Cerebellar nuclear complex (tissue), 1 donor: Measurements from ENCODE around the gene VPREB3.
A peak's percentile ranks its signal among the peaks of the same experiment; 100 is the strongest.

ENCODE experiments used
- DNase-seq, 2 experiments: peaks; one replicate each; lab custom pipeline; 2025; lab: John Stamatoyannopoulos, UW

Gene VPREB3, protein sequence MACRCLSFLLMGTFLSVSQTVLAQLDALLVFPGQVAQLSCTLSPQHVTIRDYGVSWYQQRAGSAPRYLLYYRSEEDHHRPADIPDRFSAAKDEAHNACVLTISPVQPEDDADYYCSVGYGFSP

DNA sequence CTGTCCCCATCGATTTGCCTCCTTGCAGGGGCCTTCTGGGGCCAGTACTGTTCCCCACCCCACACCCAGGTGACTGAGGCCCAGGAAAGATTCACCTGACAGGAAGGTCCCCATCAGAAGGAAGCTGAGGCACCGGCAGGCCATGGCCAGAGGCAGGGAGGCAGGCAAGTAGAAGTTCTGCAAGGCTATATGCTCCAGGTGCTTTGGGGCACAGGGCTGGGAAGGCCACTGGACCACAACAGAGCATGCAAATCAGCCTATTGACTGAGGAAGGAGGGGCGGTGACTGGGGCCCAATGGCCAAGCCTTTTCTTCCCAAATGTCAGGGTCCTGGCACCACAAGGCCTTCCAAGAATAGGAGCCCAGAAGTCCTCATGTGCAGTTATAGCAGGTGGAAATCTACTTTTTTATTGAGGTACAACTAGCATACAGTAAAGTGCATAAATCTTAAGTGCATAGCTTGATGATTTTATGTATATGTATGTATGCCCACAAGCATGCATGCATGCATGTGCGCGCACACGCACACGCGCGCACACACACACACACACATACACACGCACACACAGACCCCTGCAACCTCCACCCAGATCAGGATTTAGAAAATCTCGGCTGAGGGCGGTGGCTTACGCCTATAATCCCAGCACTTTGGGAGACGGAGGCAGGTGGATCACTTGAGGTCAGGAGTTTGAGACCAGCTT, at the start of gene VPREB3:
Gene VPREB3, minus strand, starts transcription at position 206 of the 700 bp plus-strand sequence. Its CDS starts 62 bp downstream, at position 144.
- DNase-seq = no peak

DNA sequence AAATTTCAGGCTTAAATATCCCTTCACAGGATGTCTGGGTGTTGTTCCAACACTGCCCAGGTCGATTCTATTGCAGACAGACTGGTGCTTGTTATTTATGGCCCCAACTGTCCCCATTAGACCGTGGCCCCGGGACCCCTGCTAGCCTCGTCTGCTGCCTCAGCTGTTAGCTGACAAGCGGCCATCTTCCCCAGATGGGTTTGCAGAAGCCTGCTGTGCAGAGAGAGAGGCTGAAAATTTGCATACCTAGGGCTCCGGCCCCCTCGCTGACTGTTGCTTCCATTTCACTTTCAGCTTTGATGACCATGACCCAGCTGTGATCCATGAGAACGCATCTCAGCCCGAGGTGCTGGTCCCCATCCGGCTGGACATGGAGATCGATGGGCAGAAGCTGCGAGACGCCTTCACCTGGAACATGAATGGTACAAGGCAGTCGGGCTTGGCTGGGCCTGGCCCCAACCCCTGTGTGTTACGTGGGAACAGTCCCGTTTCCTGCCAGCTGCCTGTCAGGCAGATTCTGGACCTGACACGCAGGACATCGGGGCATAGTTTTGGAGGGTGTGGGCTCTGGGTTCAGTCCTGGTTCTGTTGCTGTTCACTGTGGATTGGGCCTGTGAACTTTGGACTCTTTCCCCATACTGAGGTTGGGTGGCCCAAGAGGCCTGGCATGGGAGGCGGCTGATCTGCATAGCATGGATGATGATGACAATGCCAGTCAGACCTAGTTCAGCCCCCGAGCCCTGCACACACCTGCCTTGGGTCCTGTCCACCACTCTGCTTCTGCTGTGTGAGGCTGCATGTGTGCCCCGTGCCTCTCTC, 49.0 kb upstream of the VPREB3 start:
- DNase-seq = peak; percentile 95 to 97

DNA sequence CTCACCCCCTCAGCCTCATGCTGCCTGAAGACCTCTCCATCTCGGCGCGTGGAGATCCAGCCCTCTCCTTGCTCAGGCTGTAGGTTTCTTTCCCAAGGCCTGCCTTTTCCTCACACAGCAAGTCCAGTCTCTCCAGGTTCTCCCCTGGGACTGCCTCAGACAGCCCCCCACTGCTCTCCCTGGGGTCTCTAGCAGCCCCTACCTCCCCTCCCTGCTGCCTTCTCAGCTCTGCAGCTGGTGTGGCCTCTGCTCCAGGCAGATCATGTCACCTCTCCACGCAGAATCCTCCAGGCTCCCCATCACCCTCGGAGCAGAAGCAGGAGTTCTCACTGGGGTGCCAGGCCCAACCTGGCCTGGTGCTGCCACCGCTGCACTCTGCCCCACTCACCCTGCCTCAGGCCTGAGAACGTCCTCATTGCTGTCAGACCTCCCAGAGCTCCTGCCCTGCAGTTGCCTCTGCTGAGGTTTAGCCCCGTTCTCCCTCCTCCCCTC, 47.7 kb upstream of the VPREB3 start:
- DNase-seq = no peak

DNA sequence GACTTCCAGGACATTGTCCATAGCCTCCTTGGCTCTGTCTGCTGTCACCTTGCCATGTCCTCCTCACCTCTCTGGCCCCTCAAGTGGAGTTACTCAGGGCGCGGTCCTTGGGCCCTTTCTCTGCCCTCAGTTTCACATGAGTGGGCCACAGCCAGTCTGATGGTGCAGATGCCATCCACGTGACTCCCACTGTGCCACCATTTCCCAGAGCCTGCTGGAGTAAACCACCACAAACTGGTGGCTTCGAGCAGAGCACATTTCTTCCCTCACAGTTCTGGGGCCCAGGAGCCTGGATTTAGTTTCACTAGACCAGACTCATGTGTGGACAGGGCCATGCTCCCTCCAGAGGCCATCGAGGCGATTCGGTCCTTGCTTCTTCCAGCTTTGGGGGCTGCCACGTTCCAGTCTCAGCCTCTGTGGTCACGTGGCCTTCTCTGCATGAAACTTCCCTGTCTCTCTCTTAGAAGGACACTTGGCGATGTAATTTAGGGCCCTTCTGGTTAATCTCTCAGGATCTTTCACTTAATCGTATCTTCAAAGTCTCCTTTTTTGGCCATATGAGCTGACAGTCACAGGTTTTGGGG, 47.1 kb upstream of the VPREB3 start:
- DNase-seq = no peak

DNA sequence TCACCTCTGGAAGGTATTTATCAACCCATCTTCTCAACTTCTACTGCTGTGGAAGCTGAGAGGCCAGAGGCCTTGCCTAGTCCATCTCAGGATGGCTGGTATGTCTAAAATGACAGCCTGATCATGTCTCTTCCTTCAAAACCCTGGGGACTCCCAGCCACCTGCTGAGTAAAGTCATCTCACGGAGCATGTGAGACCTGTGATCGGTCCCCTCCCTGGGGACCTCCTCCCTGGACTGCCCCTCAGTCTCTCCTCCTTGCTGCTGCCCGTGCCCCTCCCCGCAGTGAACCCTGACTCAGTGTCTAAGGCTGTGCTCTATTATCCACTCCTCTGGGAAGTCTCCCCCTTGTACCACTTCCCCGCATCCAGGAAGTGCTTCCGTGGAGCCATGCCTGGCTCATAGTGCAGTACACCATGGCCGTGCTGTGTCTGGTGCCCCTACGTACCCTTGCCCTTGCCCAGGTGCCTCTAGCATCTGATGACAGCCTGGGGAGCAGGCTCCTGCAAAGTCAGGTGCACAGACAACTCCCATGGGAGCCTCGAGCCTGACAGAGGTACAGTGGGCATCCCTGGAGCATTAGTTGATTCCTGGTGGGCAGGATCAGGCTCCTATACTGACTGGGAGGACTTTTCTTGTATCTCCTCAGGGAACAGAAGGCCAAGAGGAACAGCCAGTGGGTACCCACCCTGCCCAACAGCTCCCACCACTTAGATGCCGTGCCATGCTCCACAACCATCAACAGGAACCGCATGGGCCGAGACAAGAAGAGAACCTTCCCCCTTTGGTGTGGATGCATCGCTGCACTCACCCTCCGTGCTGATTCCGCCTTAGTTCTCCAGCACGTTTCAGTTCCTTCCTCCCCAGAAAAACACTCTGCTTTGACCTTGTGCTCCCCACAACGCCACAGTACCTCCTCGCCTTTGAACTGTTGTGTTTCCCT, 46.3 kb upstream of the VPREB3 start:
- DNase-seq = no peak

DNA sequence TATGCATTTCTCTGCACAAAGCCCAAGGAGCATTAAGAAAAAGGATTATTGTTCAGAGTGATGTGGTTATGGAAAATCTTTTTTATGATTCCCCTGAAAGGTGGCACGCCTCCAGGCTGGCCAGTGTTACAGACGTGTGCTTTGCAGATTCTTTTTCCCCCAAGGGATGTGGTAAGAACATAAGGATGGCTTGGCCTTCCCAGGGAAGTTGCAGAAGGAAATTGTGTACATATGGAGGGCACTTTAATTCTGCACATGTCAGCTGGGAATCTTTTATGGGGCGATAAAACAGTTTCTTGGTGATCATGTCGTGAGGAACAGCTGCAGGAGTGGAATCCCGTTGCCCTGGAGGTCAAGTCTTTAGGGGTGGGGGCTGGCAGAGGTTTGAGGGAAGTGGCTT, 42.2 kb upstream of the VPREB3 start:
- DNase-seq = no peak

DNA sequence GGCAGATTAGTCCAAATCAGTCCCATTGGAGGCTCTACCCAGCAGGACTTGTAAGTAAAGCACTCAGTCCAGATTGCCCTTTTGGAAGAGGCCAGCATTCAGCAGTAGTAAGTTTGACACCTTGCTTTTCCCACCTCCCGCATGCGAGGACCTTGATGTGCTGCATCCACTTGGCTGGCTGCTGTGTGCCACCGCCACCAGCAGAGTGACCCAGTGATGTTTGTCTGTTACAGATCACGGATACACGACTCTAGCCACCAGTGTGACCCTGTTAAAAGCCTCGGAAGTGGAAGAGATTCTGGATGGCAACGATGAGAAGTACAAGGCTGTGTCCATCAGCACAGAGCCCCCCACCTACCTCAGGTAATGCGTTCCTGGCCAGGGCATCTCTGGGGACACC, 39.1 kb upstream of the VPREB3 start:
- DNase-seq = no peak

DNA sequence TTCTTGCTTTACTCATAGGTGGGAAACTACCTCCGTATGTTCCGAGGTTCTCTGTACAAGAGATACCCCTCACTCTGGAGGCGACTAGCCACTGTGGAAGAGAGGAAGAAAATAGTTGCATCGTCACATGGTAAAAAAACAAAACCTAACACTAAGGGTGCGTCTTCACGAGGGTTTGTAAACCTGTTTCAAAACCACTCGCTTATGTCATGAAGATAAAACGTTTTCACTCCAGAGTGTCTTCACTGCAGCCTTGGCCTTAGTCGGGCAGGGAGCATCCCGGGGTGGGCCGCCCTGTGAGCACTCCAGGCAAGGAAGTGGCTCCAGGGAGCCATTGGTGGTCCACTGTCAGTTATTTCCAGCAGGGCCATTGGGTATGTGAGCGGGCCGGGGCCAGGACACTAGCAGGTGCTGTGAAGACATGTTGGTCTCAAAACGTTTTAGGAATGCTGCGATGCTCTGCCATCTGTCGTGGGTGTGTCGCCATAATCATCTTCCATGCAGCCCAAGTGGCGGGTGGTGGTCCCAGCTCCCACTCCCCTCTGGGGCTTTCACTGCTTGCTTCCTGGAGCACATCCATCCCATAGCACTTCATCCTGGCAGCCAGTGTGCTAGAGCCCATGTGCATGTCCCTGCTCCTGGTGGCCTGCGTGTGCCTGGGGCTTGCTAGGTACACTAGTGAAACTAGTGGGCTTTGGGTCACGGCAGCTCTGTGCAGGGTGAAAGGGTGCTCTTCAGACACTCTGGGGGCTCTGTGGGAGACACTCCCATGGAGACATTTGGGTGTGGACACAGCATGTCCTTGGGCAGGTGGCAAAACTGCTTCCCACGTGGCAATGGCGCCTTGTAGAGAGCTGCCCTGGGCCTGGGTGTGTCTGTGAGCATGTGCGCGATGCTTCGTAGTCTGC, 37.8 kb upstream of the VPREB3 start:
- no peak for DNase-seq

DNA sequence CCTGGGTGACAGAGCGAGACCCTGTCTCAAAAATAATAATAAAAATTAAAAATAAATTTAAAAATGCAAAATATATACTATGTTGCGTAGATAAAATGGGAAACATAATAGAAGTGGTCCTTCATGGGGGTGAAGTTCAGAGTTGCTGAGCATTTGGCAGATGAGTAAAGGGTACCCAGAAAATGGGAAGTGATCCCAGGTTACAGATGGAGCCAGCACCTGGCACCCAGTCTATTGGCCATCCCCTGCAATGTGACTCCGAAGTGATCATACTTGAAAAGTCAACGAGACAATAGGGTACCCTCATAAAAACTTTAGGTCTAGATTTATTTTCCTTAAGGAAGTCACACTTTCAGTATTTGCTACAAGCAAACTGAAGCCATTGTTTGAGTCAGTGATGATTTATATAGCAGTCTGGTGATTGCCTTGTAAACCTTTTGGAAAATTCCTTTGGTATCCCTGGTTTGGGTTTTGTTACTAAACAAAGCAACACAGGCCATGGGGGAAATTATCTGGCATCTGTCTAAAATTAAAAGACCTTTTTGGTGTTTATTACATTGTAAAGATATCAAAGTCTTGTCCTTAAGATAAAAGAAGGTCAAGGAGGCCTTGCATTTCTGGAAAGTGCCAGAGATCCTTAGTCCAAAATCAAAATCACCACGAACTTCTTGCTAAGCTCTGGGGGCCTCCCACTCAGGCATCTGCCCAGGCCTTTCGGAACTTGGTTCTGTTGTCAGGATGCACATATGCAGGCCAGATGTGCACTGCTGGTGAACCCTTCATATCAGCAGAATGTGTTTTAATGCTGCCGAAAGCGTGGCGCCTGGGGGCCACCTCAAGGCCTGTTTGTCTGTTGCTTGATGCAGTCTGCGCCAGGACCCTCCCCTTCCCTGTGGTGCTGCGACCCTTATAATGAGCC, 36.9 kb upstream of the VPREB3 start:
- peak in 1 of 2 experiments; percentile 8 for DNase-seq

DNA sequence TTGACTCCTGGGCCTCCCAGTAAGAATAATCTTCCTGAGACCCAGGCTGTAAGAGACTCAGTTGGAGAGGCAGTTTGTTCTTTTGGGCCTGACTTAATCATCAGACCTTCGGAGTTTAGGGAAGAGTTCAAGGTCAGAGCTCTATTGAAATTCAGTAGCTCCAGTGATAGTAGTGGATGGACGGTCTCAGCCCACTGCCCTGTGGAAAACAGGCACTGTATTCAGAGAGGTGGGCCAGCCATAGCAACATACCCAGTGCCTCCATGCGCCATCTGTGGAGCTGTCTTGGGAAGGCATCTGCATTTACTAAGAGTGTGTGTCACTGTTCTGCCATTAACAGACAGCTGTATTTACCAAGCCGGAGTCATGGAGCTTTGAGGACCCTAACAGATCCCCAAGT, 35.4 kb upstream of the VPREB3 start:
- no peak for DNase-seq

DNA sequence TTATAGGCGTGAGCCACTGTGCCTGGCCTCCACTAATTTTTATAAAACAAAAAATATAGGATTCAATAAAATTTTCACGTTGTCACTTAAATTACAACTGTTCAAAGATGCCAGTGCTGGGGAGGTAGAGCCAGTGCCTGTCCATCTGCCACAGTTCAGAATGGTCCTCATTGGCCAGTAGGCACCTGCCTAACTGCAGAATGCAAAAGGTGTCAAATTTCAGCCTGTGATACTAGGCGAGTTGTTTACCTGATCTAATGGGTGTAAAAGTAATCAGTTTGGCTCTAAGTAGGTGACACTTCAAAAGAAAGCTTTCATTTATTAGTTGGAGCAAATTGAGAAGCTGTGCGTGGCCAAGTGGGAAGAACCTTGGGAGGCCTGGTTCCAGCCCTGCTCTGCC, 34.9 kb upstream of the VPREB3 start:
- DNase-seq = no peak

DNA sequence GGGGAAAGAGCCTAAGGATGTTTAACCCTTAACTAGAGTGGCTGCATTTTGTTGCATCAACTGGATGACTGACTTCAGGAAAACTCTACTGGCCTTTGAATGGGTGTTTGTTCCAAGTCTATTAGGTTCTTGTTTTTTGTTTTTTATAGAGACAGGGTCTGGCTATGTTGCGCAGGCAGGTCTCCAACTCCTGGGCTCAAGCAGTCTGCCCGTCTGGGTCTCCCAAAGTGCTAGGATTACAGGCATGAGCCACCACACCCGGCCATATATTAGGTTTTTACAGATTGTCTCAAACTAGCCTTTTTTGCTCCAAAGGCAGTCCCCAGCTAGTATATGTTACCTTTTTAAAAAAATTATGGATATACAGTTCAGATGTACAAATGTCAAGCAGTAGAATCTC, 33.7 kb upstream of the VPREB3 start:
- no peak for DNase-seq

DNA sequence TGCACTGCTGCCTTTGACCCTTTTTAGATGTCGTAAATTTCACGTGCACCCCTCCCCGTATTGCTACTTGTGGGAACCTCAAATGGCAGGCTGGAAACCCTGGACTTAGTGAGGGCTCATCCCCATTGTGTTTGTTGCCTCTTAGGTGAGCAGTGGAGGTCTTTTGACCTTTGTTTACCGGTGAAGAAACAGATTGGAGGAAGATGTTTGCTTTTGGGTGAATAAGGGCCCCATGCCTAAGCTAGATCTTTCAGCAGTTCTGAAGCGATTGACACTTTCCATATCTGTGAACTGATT, 33.3 kb upstream of the VPREB3 start:
- DNase-seq = no peak

DNA sequence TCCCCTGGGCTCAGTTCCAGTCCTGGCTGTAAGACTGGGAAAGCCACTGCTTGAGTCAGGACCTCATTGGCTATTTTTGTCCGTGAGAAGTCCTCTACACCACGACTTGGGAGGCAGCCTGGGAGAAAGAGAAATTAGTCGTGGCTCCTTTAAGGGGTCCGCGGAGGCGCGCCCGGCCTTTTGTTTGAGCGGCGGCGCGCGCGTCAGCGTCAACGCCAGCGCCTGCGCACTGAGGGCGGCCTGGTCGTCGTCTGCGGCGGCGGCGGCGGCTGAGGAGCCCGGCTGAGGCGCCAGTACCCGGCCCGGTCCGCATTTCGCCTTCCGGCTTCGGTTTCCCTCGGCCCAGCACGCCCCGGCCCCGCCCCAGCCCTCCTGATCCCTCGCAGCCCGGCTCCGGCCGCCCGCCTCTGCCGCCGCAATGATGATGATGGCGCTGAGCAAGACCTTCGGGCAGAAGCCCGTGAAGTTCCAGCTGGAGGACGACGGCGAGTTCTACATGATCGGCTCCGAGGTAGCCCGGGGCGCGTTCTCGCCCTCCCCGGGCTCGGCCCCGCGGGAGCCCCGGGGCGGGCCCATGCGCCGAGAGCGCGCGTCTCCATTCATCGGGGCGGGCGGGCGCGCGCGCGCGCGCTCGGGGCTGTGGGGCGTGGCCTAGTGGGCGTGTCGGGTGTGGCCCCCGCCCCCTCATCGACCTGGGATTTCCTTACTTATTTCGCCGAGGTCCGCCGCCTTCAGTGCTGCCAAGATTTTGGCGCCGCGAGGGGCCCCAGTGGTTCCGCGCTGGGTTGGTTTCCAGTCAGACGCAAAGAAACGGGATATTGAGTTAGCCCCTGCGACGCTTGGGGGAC, 32.8 kb upstream of the VPREB3 start, which contains the start of gene SMARCB1:
Gene SMARCB1, plus strand, starts transcription at position 215 of the 848 bp plus-strand sequence. Its CDS starts 204 bp downstream, at position 419.
- DNase-seq = peak in 1 of 2 experiments; percentile 57

DNA sequence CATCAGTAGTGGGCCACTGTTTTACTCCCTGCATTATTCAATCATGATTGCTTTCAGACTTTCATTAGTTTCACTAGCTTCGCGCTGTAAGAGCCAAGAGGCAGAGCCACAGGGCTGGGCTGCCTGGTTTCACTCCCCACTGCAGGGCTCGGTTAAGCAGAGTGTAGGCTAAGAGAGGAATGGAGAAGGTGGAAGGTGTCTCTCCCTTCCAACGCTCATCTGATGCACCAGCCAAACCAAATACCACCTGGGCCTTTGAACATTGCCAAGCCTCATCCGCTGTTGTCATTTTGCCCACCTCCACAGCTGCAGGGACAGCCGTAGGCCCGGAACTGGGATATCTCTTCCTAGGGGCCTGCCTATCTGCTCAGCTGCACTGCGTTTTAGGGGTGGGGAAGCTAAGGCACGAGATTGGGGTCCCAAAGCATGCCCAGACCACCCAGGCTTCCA, 32.1 kb upstream of the VPREB3 start:
- DNase-seq = no peak

DNA sequence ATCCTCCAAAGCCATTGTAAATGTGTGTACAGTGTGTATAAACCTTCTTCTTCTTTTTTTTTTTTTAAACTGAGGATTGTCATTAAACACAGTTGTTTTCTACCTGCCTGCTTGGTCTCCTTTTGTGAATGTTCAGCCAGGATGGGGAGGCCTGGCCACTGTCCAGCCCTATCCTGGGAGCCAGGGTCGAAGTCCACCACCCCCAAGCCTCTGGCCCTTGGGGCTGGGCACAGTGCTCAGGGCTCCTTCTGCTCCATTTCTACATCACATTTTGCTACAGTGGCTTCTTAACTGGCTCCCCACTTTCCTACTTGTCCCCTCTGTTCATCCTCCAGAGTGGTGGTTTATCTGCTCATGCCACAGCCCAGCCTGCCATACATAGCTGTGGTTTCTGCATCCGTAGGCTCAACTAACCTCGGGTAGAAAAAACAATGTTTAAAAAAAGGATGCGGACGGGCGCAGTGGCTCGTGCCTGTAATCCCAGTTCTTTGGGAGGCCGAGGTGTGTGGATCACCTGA, 30.0 kb upstream of the VPREB3 start:
- no peak for DNase-seq

DNA sequence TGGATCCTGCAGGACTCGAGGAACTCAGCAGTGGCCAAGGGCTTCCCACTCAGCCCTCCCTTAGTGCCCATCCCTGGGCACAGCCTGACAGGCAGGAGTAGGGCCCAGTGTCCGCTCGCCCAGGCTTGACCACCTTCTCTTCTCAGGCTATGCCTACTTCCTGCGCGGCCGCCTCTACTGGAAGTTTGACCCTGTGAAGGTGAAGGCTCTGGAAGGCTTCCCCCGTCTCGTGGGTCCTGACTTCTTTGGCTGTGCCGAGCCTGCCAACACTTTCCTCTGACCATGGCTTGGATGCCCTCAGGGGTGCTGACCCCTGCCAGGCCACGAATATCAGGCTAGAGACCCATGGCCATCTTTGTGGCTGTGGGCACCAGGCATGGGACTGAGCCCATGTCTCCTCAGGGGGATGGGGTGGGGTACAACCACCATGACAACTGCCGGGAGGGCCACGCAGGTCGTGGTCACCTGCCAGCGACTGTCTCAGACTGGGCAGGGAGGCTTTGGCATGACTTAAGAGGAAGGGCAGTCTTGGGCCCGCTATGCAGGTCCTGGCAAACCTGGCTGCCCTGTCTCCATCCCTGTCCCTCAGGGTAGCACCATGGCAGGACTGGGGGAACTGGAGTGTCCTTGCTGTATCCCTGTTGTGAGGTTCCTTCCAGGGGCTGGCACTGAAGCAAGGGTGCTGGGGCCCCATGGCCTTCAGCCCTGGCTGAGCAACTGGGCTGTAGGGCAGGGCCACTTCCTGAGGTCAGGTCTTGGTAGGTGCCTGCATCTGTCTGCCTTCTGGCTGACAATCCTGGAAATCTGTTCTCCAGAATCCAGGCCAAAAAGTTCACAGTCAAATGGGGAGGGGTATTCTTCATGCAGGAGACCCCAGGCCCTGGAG, 29.3 kb upstream of the VPREB3 start:
- DNase-seq = no peak
